Caco-2 (cell line): ENCODE data around the gene CCDC3. TPM values are rescaled to one million over a fixed set of nuclear protein-coding genes. Genes with fewer than 3 reads are reported as not detected.

ENCODE experiments used
- BruUV-seq: library from RNA; stranded (reverse); fragments of 400-500 nt; replicated peaks from 2 replicates; lab custom pipeline; 2021; lab: Mats Ljungman, UMichigan
- CTCF ChIA-PET: fragments of 300-600 bp; sonication (Branson Sonifier 250); formaldehyde crosslinking; loops from one replicate; lab custom pipeline; 2022; ENCODE audit warnings: antibody characterized with exemption; lab: Charles Lee
- POLR2A ChIA-PET: fragments of 300-600 bp; sonication (Branson Sonifier 250); formaldehyde crosslinking; loops from one replicate; lab custom pipeline; 2022; ENCODE audit warnings: antibody characterized with exemption; lab: Charles Lee
- DNase-seq, 2 experiments: peaks; one replicate each; pipeline versions ENCODE4 v3.0.0 to v3.0.0-alpha.2; 2020 to 2022
- H3K27me3 ChIP-seq: replicated peaks from 2 replicates; pipeline ENCODE4 v1.6.0; 2011; ENCODE audit warnings: low read length; ENCODE audit not compliant: control insufficient read depth, insufficient read depth
- H3K36me3 ChIP-seq: 2 replicates; pipeline ENCODE4 v1.5.1; 2011; ENCODE audit warnings: low read length; ENCODE audit not compliant: control insufficient read depth, insufficient read depth
- H3K4me1 ChIP-seq: fragments of 250-450 bp; sonication (Bioruptor Pico); 2 replicates; pipeline ENCODE4 v1.5.1; 2020; ENCODE audit warnings: mild to moderate bottlenecking
- H3K4me3 ChIP-seq: 2 replicates; pipeline ENCODE4 v1.5.1; 2011; ENCODE audit warnings: low read depth, mild to moderate bottlenecking, control low read depth, low read length
- H3K9me3 ChIP-seq: fragments of 250-450 bp; sonication (Bioruptor Pico); 2 replicates; pipeline ENCODE4 v1.5.1; 2020; ENCODE audit warnings: mild to moderate bottlenecking, moderate library complexity
- H3K27ac Mint-ChIP-seq: one replicate; pipeline ENCODE4 v1.8.0; 2022; ENCODE audit warnings: mixed read lengths; ENCODE audit not compliant: unreplicated experiment
- H3K27me3 Mint-ChIP-seq: one replicate; pipeline ENCODE4 v1.8.0; 2022; ENCODE audit warnings: mixed read lengths; ENCODE audit not compliant: insufficient read depth, unreplicated experiment
- H3K36me3 Mint-ChIP-seq: one replicate; pipeline ENCODE4 v1.8.0; 2022; ENCODE audit warnings: mild to moderate bottlenecking, mixed read lengths; ENCODE audit not compliant: insufficient read depth, unreplicated experiment
- H3K4me1 Mint-ChIP-seq: one replicate; pipeline ENCODE4 v1.8.0; 2022; ENCODE audit warnings: low read depth, mixed read lengths; ENCODE audit not compliant: unreplicated experiment
- H3K4me3 Mint-ChIP-seq: one replicate; pipeline ENCODE4 v1.8.0; 2022; ENCODE audit warnings: mild to moderate bottlenecking, moderate library complexity, mixed read lengths; ENCODE audit not compliant: unreplicated experiment
- H3K9me3 Mint-ChIP-seq: one replicate; pipeline ENCODE4 v1.8.0; 2022; ENCODE audit warnings: mixed read lengths; ENCODE audit not compliant: unreplicated experiment
- intact Hi-C: fragments of 100-400 bp; cut with micrococcal nuclease; formaldehyde crosslinking; loops from one replicate; pipeline ENCODE4 v1.10.0; 2022; ENCODE audit not compliant: unreplicated experiment
- total RNA-seq: library from RNA; stranded (reverse); gene quantifications from 2 replicates; pipeline ENCODE4 v1.2.3, GENCODE V29; 2022
- TF ChIP-seq, protein P1 (sequence below), 2 experiments: fragments of 200-600 bp in 1 of 2; IDR thresholded peaks; 1 replicate in 1 of 2; 2 replicates in 1 of 2; pipeline versions ENCODE4 v1.5.1 to v1.8.0; 2011 to 2022; ENCODE audit warnings: antibody characterized with exemption in 1 of 2, control low read depth in 1 of 2, inconsistent platforms in 1 of 2, low read depth in 1 of 2, low read length in 1 of 2, mild to moderate bottlenecking in 1 of 2, moderate library complexity in 1 of 2; ENCODE audit not compliant: insufficient read depth in 1 of 2, severe bottlenecking in 1 of 2, unreplicated experiment in 1 of 2

The CCDC3 gene
- total RNA-seq, 1 experiment from 2014 or later: 3.2 TPM

DNA sequence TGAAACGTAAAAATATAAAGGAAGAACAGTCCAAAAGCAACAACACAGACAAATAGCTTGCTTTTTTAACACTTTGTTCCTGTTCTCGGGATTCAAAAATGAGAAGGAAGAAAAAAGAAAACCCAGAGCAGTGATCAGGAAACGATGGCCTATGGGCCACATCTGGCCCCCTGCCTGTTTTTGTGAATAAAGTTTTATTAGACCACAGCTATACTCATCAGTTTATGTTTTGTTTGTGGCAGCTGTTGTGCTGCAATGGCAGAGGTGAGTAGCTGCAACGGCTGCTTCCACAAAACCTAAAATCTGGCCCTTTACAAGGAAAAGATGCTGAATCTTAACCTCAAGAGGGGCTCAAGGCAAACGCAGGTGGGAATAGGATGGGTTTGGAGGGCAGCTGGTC, 96.4 kb downstream of the CCDC3 start:
- Histone ChIP-seq H3K4me3 (no peak overlapping the region), H3K36me3 (no peaks in the 10 kb centered on the region), H3K27me3 (no peaks in the 10 kb centered on the region), H3K4me1 (no peaks in the 10 kb centered on the region), H3K9me3 (no peaks in the 10 kb centered on the region)
- CTCF ChIA-PET: no interaction called here
- Mint-ChIP-seq H3K27me3 (peaks cover 9% of the 10 kb centered on the region), H3K9me3 (no peaks in the 10 kb centered on the region), H3K4me1 (no peaks in the 10 kb centered on the region), H3K27ac (no peak overlapping the region), H3K4me3 (no peak overlapping the region), H3K36me3 (no peaks in the 10 kb centered on the region)
- TF ChIP-seq, protein P1, sequence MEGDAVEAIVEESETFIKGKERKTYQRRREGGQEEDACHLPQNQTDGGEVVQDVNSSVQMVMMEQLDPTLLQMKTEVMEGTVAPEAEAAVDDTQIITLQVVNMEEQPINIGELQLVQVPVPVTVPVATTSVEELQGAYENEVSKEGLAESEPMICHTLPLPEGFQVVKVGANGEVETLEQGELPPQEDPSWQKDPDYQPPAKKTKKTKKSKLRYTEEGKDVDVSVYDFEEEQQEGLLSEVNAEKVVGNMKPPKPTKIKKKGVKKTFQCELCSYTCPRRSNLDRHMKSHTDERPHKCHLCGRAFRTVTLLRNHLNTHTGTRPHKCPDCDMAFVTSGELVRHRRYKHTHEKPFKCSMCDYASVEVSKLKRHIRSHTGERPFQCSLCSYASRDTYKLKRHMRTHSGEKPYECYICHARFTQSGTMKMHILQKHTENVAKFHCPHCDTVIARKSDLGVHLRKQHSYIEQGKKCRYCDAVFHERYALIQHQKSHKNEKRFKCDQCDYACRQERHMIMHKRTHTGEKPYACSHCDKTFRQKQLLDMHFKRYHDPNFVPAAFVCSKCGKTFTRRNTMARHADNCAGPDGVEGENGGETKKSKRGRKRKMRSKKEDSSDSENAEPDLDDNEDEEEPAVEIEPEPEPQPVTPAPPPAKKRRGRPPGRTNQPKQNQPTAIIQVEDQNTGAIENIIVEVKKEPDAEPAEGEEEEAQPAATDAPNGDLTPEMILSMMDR (IDR thresholded peaks at IDR 0.05; ENCODE audit: insufficient read depth in 1 of 2, low read depth in 1 of 2, low read length in 1 of 2, severe bottlenecking in 1 of 2, unreplicated experiment in 1 of 2): no peak
- POLR2A ChIA-PET: no interaction called here
- no TSS peak for BruUV-seq
- no peak for DNase-seq
- intact Hi-C loops: no loop called here

DNA sequence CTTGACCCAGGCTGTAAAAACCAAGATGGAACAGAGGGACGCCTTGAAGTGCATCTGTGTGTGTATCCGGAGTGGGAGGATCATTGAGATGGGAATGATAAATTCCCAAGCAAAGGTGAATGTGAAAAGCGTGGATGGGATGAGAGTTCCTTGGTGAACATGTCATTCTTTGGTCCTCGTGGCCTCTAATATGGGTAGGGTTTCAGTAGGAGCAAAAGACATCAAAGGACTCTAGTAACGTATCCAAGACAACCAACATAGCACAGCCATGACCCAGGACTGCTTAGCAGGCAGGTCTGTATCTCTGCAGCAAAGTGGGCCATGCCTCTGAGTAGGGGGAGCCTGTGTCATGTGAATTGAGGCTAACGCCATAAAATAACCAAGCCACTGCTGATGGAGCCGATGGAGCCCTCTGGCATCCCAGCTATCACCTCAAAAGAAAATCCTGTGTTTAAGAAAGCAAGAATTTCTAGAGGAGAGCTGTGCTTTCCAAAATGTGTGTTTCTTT, 98.6 kb downstream of the CCDC3 start:
- H3K36me3 ChIP-seq: no peaks in the 10 kb centered on the region
- intact Hi-C loops: loop anchor here (1.0 to 2.0 kb wide), 6 partner anchors 120 to 196 kb away; no protein-coding TSS in a partner anchor
- POLR2A ChIA-PET: no interaction called here

DNA sequence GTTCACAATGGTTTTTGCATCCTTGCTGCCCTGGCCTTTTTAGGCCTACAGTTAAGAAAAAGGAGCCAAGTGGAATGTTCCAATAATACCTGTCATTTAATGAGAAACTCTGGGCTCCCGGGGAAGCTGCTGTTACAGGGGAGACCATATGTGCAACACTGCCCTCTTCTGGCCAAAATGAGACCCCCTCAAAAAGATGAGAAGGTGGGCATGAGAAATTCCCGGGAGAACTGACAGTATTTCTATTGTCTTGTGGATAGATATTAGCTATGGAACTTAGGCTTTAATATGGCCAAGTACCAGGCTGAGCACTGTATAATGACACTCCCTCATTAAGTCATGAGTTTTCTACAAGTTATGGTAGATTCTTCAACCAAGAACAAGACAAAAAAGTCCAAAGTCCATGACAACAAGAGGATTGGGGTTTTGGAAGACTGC, 99.4 kb downstream of the CCDC3 start:
- Mint-ChIP-seq H3K4me1 (no peaks in the 10 kb centered on the region), H3K27me3 (peaks cover 4% of the 10 kb centered on the region), H3K36me3 (no peaks in the 10 kb centered on the region), H3K4me3 (no peak overlapping the region), H3K9me3 (no peaks in the 10 kb centered on the region), H3K27ac (no peak overlapping the region)
- POLR2A ChIA-PET: no interaction called here
- DNase-seq: peak; percentile 65 to 77
- H3K4me3 ChIP-seq: no peak overlapping the region
- H3K9me3 ChIP-seq: no peaks in the 10 kb centered on the region
- no peaks in the 10 kb centered on the region for H3K36me3 ChIP-seq
- no peaks in the 10 kb centered on the region for H3K27me3 ChIP-seq
- BruUV-seq: no TSS peak
- CTCF ChIA-PET: interaction anchor here (0.6 to 1.7 kb wide), 12 partner anchors 17 to 620 kb away, joined by 3 to 23 read pairs (median 4); partner anchors contain the start of gene OPTN
- H3K4me1 ChIP-seq: no peaks in the 10 kb centered on the region
- TF ChIP-seq, protein P1 (IDR thresholded peaks at IDR 0.05; ENCODE audit: insufficient read depth in 1 of 2, low read depth in 1 of 2, low read length in 1 of 2, severe bottlenecking in 1 of 2, unreplicated experiment in 1 of 2): peak; percentile 82 to 91
- intact Hi-C loops: loop anchor here (1.0 to 2.0 kb wide), 6 partner anchors 119 to 197 kb away; no protein-coding TSS in a partner anchor

More for the DNA sequence above, 98.6 kb downstream of the CCDC3 start:
- no peak overlapping the region for H3K27ac Mint-ChIP-seq
- no peaks in the 10 kb centered on the region for H3K36me3 Mint-ChIP-seq
- H3K4me3 Mint-ChIP-seq: no peak overlapping the region
- H3K9me3 ChIP-seq: no peaks in the 10 kb centered on the region
- H3K4me1 Mint-ChIP-seq: no peaks in the 10 kb centered on the region
- peaks cover 4% of the 10 kb centered on the region for H3K27me3 Mint-ChIP-seq
- BruUV-seq: no TSS peak
- DNase-seq: no peak
- no peak overlapping the region for H3K4me3 ChIP-seq
- no peaks in the 10 kb centered on the region for H3K27me3 ChIP-seq
- H3K4me1 ChIP-seq: no peaks in the 10 kb centered on the region
- CTCF ChIA-PET: interaction anchor here (1.1 to 1.7 kb wide), 3 partner anchors 121 to 621 kb away, joined by 3 to 23 read pairs (median 6); no protein-coding TSS in a partner anchor
- H3K9me3 Mint-ChIP-seq: no peaks in the 10 kb centered on the region
- TF ChIP-seq, protein P1 (IDR thresholded peaks at IDR 0.05; ENCODE audit: insufficient read depth in 1 of 2, low read depth in 1 of 2, low read length in 1 of 2, severe bottlenecking in 1 of 2, unreplicated experiment in 1 of 2): no peak
